ENCODE data around the gene SURF4.
A peak's percentile ranks its signal among the peaks of the same experiment; 100 is the strongest.
"Not testable (repeated sequence)": the region's sequence is repeated elsewhere in the genome, so short reads cannot be mapped to it uniquely, and the experiment has no call there.

Gene SURF4

DNA sequence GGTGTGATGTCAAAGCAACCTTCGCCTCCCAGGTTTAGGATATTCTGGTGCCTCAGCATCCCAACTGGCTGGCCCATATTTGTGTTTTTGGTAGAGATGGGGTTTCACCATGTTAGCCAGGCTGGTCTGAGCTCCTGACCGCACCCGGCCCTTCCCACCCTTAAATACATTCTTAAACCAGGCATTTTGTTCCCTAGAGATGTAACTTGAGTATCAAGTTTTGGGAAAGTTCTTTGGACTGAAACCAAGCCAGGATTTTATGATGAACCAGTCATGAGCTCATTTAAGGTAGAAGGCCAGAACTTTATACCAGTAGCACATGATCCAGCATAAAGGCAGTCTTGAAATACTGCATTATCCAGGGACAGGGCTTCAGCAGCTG, 24.3 kb downstream of the SURF4 start:
- DNase-seq, result no peak

DNA sequence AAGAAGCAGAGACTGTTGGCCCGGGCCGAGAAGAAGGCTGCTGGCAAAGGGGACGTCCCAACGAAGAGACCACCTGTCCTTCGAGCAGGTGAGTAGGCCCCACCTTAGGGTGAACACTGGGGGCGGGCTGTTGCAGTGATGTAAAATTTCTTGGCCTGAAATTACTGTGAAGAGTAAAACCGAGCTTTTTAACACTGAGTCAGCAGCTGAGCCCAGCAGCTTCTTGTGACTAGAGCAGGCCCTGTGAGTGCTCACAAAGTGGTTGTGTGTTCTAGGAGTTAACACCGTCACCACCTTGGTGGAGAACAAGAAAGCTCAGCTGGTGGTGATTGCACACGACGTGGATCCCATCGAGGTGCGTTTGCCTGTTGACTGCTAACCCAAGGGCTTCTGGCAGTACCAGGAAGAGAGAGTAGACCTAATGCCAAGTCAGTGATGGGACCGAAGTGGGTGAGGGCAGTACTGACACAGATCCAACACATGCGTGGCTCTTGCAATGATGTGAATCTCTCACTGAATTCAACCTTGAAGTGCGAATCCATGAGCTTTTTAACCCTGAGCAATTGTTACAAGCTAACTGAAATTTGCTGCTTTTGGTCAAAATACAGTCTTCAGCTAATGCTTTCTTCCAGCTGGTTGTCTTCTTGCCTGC, 25.8 kb downstream of the SURF4 start:
- no peak for DNase-seq

DNA sequence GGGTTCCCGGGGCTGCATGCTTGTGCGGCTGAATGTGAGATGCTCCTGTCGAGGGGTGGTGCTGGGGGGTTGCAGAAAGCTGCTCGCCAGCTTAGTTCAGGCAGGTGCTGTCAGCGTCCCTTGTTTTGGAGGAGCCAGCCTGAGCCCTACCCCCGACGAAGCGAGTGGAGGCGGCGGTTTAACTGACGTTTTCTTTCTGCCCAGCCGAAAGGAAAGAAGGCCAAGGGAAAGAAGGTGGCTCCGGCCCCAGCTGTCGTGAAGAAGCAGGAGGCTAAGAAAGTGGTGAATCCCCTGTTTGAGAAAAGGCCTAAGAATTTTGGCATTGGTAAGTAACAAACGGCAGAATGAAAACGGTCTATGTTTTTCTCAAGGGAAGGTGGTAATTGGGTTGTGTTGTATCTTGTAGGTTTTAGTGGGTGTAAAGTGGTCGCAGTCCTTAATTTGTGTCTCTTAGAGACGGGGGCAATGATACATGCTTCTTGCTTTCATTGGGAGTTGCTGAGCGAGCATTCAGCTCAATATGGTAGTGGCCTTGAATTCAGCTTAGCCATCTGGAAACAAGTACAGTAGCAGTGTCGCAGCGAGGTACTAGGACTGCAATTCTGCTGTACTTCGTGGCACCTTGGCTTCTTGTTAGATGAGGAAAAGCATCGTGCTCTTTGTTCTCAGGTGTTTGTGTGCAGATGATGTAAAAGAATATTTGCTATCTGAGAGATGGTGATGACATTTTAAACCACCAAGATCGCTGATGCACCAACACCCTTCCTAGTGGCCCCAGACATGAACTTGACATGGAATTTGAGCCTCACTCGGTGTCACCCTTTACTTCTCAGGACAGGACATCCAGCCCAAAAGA, 26.9 kb downstream of the SURF4 start:
- no peak for DNase-seq

DNA sequence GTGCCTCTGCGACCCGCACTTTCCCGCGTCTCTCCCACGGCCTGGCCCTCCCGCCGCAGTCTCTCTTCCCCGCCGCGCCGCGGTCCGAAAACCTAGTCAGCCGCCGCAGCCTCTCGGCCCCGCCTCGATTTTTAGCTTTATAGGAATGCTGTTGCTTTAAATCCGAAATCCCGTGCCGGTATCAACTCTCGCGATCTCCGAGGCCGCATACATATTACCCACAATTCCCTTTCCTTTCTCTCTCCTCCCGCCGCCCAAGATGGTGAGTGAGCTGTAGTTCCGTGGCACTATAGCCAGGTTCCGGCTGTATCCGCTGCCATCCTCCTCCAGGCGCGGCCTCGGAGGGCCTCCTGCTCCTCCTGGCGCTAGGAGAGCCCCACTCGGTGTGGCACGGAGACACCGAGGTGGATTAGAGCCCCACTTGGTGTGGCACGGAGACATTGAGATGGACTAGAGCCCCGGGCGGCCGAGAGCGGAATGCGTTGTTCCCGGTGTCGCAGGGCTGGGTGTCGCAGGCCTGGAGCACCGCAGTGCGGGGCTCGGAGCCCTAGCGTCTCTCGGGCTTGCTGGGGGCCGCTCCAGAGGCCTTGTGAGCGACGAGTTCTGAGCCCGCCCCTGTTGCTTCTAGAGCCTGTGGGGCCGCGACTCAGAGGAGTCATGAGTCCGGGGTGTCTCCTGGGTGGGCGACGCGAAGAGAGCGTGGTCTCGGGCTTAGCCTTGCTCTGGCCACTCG, 27.7 kb downstream of the SURF4 start, which contains the start of the genes MED22 and RPL7A:
Gene MED22 (minus strand): TSS at position 147 of the 733 bp plus-strand sequence. CDS start 1,469 bp downstream, outside the sequence.
Gene RPL7A (plus strand): TSS at position 234 of the 733 bp plus-strand sequence. CDS start 26 bp downstream, at position 260.
- peak; percentile 87 for DNase-seq

DNA sequence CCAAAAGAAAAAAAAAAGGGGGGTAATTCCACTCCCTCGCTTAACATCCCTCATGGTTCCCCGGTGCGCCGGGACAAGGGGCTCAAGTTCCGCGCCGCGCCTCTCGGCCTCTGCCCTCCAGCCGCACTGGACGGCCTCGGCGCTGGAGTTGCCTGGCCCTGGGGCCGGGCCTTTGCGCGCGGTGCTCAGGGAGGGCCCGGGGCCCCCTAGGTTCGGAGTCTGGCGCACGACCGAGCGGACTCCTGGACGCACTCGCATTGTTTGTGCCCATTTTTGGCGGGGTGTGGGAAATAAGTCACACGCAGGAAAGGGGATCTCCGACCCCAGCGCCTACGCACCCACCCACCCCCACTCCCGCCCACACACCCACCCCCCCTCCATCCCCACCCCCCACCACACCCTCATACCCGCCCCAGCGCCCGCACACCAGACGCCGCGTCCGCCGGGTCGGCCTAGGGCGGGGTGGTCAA, 28.3 kb downstream of the SURF4 start:
- DNase-seq, result no peak

DNA sequence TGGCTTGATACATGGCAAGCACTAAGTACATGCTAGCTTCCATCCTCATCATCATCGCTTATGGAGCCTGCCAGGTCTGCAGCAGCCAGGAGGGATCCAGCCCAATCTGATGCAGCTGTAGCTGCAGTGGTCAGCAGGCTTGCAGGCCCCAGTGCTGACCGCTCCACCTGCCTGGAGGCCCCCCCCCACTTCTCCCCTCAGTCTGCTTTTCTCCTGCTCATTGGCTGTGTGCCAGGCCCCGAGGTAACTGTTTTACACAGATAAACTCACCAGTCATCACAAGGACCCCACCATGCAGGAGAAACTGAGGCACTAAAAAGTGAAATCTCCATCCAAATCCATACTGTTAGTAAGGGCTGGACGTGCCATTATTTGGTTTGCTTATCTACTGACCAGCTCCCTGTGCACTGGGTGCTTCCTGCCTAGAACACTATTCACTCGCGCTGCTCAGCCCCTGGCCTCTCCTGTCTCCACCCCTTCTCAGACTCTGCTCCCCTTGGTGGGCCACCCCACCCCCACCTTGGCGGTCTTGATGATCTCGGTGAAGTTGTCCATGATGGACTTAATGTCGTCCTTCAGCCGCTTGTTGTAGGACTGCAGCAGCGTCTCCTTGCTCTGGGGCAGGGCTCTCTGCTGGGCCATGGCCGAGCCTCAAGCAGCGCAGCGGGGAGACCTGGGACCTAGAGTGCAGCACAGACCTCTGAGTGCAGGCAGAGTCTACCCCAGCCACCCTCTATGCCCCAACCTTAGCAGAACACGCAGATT, 29.7 kb downstream of the SURF4 start:
- no peak for DNase-seq

DNA sequence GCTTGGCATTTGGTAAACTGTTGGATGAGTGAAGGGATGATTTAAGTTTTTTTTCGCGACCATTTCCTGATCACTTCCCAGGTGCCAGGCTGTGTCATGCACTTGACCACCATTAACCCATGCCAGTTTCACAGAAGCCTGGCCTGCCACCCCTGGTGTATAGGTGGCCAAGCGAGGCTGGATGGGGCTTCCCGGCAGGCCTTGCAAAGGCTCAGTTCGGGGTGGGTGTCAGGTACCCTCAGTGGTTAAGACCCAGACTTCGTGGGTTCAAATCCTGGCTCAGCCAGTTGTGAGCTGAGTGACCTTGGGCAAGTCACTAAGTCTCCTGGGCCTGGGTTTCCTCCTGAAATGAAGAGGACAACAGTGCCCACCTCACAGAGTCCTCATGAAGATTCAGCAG, 30.3 kb downstream of the SURF4 start:
- no peak for DNase-seq

DNA sequence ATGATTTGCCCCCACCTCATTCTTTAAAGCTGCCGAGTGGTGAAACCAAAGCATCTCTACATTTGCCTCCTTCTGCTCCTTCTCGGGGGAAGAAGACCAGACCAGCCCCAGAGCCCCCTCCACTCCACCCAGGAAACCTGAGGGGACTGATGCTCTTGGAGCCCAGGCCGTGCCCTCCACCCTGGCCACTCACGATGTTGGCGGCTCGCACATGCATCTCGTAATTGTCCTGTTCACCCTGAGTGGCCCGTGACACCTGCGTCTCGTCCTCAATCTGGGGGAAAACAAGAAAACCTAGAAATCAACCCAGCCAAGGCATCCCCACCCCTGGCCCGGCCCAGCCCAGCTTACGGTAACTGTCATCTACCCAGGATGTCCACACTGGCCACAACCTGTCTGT, 30.9 kb downstream of the SURF4 start:
- no peak for DNase-seq

DNA sequence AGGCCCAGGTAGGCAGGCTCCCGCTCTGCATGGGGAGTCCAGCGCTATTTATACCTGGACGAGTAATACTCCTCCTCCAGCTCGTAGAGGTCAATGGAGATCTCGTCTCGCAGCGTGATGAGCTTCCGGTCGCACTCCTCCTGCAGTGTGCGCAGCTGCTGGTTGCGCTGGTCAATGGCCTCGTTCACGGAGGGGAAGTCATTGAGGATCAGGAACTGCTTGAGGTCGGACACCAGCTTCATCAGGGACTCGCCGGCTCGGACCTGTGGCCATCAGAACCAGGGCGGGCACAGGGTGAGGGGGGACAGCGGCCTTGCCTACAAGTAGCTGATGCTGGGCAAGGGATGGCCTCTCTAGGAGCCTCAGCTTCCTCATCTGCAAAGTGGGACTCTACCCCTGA, 31.8 kb downstream of the SURF4 start:
- no peak for DNase-seq

DNA sequence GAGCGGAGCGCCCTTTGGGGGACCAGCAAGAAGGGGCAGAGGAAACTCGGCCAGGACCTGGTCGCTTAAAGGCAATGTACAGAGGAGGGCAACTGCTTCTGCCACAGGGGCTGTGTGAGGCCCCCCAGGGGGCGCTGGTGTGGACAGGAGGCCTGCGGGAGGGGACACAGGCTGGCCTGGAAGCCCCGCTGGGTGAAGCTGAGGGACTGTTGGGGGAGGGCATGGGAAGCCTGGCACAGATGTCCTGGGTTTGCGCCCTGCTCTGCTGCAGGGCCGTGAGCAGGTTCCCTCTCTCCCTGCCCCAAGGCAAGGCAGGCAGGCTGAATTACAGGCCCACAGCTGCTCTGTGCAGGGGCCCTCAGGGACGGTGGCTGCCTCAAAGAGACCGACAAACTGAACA, 33.3 kb downstream of the SURF4 start:
- DNase-seq, result no peak

DNA sequence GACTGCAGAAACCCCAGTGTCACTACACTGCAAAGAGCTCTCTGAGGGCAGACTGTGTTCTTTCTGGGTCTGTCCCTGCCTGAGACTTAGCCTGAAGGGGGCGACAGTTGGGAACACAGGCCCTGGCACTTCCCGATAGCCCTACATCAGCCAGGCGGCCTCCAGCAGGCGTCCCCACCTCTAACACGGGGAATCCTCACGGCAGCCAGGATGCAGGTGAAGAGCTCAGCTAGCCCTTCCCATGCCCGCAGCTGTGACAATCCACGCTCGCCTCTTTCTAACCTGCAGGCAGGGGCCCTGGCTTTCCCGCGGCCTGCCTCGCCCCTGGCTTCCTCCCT, 33.8 kb downstream of the SURF4 start:
- no peak for DNase-seq

DNA sequence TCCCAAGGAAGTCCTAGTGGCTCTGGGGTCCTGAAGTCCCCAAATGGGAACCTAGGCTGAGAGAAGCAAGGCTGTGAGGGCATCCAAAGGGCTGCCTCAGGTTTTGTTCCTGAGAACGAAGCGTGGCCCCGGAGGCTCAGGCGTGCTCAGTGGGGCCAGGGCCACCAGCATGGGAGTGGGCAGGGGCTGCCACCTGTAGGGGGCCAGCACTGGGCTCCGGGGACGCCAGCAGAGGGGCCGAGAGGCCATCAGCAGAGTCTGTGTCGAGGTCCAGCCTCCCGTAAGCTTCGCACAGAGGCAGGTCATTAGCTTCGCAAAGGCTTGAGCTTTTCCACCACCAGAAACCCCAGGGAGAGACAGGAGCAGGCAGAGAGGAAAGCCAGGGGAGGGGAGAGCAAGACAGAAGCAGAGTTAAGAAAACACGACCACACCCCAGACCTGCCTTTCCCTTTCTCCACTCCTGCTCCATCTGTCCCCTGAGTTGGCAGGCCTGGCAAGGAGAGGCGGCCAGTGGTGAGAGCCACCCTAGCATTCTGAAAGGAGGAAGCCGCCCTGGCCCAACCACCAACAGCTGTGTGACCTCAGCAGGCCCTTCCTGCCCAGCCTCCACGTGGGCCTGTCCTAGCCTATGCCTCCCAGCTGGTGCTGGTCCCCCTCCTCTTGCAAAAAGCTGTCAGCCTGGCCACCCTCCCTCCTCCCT, 34.3 kb downstream of the SURF4 start:
- peak; percentile 32 for DNase-seq

DNA sequence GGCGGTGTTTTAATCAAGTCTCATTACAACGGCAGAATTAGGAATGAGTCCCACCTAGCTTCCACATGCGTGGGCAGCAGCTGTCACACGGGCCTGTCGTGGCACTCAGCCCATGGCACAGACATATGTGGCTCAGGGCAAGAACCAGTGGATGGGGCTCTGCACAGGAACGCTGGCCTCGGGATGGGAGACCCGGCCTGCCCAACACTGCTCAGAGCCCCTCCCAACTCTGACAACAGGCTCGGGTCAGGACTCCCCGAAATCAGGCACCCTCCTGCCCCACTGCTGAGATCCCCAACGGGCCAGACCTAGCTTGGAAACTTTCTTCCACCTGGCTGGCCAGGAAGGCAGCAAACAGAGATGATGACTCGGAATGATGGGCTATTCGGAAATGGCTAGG, 34.9 kb downstream of the SURF4 start:
- no peak for DNase-seq

DNA sequence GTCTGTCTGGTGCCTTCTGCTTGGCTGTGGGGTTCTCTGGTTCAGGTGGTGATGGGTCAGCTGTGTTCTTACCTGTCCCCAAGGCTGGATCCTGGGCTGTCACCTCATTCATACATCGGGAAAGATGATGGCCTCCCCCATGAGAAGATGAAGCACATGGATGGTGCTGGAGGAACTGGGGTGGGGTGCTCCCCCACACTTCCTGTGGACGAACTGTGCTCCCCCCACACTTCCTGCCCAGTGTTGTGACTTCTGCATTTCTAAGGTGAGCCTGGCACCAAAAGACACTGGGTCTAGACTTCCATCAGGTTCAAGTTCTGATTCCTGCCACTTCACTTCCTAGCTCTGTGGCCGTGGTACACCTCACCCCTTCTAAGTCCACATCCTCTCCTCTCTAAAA, 35.6 kb downstream of the SURF4 start:
- no peak for DNase-seq

DNA sequence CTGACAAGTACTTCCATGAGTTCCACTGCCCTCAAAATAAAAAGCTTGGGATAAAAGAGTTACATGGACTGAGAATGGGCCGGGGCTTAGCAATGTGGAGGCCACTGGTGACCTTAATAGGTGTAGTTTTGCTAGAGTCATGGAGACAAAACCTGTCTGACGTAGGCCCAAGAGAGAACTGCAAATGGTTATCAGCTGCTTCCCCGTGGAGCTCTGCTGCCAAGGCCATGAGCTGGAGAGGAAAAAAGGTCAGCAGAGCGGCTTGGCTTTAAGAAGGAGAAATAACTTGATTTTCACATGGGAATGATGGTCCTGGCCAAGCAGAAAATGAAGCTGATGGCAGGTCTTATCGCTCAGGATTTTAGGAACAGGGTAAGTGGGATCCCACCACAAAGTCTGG, 36.2 kb downstream of the SURF4 start:
- DNase-seq, result no peak

DNA sequence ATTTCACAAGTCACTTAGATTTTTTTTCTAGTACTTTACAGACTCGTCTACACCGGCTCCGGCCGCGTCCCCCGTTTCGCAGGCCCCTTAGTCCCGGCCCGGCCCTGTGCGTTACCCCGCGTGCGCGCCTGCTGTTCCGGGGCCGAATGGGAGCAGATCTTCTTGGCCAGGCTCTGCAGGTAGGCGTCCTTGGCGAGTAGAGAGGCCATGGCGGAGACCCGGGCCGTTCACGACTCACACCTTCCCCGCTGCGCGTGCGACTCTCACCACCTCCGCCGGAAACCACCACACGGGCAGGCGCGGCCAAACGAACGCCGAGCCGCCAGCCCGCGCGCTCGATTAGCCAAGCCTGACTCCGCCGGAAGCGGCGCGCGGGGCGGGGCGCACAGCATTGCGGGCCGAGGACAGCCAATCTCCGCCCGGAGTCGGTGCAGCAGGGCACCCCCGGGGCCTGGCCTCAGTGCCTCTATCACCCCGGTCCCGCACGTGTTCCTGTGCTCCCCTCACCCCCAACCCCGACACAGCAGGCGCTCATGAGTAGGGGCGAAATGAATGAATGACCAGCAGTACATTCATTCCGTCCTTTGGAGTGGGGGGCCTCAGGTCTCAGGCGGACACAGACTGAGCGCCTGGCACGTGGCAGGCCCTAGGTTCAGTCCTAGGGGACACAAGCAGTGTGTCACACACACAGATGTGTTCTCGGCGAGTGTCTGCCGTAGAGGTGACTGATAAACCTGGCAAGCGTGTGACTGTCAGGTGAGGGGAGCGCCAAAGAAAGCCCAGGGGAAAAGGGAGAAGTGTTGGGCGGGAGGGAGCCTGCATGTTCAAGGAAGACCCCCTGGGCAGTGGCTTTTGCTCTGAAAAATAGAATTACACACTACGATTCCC, 39.7 kb downstream of the SURF4 start, which contains the start of gene SURF6:
Gene SURF6 (minus strand): TSS at position 265 of the 888 bp plus-strand sequence. CDS start 56 bp downstream, at position 209.
- DNase-seq, result peak; percentile 91

DNA sequence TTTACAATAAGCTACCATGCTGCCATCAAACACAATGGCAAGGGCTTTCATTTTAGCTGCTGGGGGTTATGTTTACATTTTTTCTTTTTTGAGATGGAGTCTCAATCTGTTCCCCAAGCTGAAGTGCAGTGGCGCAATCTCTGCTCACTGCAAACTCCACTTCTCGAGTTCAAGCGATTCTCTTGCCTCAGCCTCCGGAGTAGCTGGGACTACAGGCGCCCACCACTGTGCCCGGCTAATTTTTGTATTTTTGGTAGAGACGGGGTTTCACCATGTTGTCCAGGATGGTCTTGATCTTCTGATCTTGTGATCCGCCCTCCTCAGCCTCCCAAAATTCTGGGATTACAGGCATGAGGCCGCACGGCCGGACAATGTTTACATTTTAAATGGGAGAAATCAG, 41.0 kb downstream of the SURF4 start:
- not testable (repeated sequence) for DNase-seq

DNA sequence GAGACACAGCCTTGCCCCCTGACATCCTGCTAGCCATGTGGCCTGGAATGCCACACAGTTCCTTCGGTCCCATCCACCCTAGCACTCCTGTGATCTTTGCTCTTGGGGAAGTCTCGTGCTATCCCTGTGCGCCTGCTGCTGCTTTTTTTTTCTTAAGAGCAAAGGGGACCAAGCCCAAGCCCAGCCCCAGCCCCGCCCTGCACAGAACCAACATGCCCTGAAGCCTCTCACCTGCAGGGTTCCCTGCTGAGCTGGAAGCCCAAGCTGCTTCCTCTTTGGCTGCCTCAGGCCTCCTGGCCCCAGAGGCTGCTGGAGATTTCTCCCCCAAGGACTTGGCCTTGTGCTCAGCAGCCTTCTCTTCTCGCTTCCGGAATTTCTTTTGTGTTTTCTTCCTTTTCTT, 41.7 kb downstream of the SURF4 start:
- DNase-seq, result no peak

DNA sequence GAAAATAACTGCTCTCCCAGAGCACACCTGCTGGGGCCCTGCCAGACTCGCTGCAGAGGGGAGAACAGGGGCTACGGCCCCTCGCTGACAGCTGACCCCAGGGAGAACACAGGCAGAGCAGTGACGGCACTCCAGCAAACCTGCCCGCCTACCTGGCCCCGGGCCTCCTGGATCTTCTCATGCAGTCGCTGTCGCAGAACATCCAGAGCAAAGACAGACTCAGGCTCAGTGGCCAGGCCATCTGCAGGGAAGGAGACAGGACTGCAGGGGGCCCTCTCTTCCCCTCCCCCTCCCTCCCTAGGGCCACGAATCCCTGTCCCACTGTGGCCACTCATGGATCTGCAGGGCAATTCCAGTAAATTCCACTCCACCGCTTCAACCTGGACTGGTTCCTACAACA, 42.3 kb downstream of the SURF4 start:
- DNase-seq, result no peak

DNA sequence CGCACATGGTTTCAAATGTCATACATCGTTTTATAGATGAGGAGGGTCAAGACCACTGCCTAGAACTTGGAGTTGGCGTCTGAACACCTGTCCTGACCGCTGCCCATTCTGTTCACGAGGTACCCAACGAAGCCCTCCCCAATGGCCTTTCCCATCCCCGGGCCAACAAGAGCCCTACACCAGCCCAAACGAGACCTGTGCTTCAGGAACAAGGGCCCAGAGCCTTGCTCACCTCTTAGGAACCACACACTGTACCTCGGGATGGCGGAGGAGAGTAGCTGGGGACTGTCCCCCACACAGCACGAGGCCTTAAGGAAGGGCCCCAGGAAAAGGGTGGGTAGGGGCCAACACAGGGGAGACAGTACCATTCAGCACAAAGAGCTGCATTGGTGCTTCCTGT, 42.8 kb downstream of the SURF4 start:
- DNase-seq, result no peak

DNA sequence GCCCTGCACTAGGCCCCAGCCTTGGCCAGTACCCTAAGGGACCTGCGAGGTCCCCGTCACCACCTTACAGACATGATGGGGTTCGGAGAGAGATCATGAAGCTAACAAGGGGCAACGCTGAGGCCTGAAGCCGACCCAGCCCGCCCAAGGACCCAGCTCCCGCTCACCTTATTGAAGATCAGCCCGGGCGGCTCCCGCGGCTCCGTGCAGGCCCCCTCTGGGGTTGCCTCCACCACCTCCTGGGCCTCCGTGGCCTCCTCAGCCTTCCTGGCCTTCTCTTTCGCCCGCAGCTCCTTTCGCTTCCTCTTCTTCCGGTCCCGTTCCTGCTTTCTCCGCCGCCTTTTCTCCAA, 43.5 kb downstream of the SURF4 start:
- DNase-seq, result no peak

All from KG1 (cell line).